HepG2 (cell line): ENCODE measurements around the gene PDGFRB.

Experiments used
- CBFB ChIP-seq: sonication (generic); formaldehyde crosslinking; IDR thresholded peaks from 2 replicates; pipeline ENCODE4 v1.4.0; 2020; ENCODE audit warnings: missing genetic modification reagents
- CBX1 ChIP-seq: IDR thresholded peaks from one replicate; pipeline ENCODE4 v1.6.1; 2016; ENCODE audit warnings: antibody characterized with exemption, low read depth
- NR3C1 ChIP-seq: sonication (generic); formaldehyde crosslinking; IDR thresholded peaks from 2 replicates; pipeline ENCODE4 v1.4.0; 2020; ENCODE audit warnings: missing genetic modification reagents

DNA sequence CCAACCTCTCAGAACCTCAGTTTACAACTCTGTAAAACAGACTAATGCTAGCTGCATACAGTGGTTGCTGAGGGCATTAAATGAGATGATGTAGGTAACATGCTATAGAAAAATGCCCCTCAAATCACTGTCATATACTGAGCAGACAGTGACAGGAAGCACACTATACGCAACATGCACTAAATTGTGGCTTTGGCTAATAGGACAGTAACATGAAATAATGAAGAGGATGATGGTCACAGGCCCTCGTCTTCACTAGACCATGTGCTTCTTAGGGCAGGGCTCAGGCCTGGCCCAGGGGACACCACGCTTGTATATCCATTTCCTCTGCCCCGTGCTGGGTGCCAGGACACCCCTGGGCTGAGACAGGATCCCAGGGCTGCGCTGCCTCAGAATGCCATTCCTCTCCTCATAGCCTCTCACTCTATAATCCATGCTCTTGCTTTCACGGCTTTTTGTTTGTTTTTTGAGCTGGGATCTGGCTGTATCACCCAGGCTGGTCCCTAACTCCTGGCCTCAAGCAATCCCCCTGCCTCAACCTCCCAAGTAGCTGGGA lies 88.2 kb downstream of the PDGFRB start:
- TF ChIP-seq CBFB (CRISPR knock-in tag) (no peak), NR3C1 (CRISPR knock-in tag) (no peak), CBX1 (no peak)
